ENCODE data around the gene LLGL2.
"Not testable (repeated sequence)": the region's sequence is repeated elsewhere in the genome, so short reads cannot be mapped to it uniquely, and the experiment has no call there.

The LLGL2 gene

GRCh38 chr17:75524970-75525805, at the start of gene LLGL2:
Gene LLGL2, plus strand, starts transcription at chr17:75525697. Its CDS starts 17,730 bp downstream, at chr17:75543427.
- Histone ChIP-seq H3K4me3 (ENCODE audit: low read length) (peak within 1 kb of the TSS; percentile 77), H3K4me1 (ENCODE audit: control insufficient read depth, insufficient read depth, low read length) (peaks cover 2% of the 10 kb centered on the region), H3K36me3 (ENCODE audit: control insufficient read depth, insufficient read depth, low read length) (no peaks in the 10 kb centered on the region), H3K27me3 (ENCODE audit: control insufficient read depth, insufficient read depth, low read length) (no peaks in the 10 kb centered on the region), H3K27ac (ENCODE audit: low read depth, low read length) (no peak within 1 kb of the TSS), H3K9ac (ENCODE audit: low read length) (peak within 1 kb of the TSS; percentile 51)

- peaks cover 21% of the 10 kb centered on the region for H3K4me1 ChIP-seq (ENCODE audit: control insufficient read depth, insufficient read depth, low read length)
- no peaks in the 10 kb centered on the region for H3K27me3 ChIP-seq (ENCODE audit: control insufficient read depth, insufficient read depth, low read length)
- H3K27ac ChIP-seq (ENCODE audit: low read depth, low read length), result peak overlapping the region; percentile 74
- H3K36me3 ChIP-seq (ENCODE audit: control insufficient read depth, insufficient read depth, low read length), result peaks cover 4% of the 10 kb centered on the region
- no peak overlapping the region for H3K9ac ChIP-seq (ENCODE audit: low read length)
- H3K4me3 ChIP-seq (ENCODE audit: low read length), result peak overlapping the region; percentile 40
These were observed 49.6 kb upstream of the LLGL2 start for GRCh38 chr17:75475851-75476250.

- Histone ChIP-seq H3K27ac (ENCODE audit: low read depth, low read length) (peak overlapping the region; percentile 74), H3K4me1 (ENCODE audit: control insufficient read depth, insufficient read depth, low read length) (peaks cover 21% of the 10 kb centered on the region), H3K4me3 (ENCODE audit: low read length) (peak overlapping the region; percentile 50), H3K36me3 (ENCODE audit: control insufficient read depth, insufficient read depth, low read length) (peaks cover 4% of the 10 kb centered on the region), H3K27me3 (ENCODE audit: control insufficient read depth, insufficient read depth, low read length) (no peaks in the 10 kb centered on the region), H3K9ac (ENCODE audit: low read length) (no peak overlapping the region)
These were observed 49.2 kb upstream of the LLGL2 start for GRCh38 chr17:75476271-75476671.

- Histone ChIP-seq H3K36me3 (ENCODE audit: control insufficient read depth, insufficient read depth, low read length) (peaks cover 4% of the 10 kb centered on the region), H3K4me3 (ENCODE audit: low read length) (peak overlapping the region; percentile 50), H3K27ac (ENCODE audit: low read depth, low read length) (peak overlapping the region; percentile 70), H3K9ac (ENCODE audit: low read length) (no peak overlapping the region), H3K4me1 (ENCODE audit: control insufficient read depth, insufficient read depth, low read length) (peaks cover 21% of the 10 kb centered on the region), H3K27me3 (ENCODE audit: control insufficient read depth, insufficient read depth, low read length) (no peaks in the 10 kb centered on the region)
These were observed 48.6 kb upstream of the LLGL2 start for GRCh38 chr17:75476752-75477489.

GRCh38 chr17:75477490-75477862, 48.0 kb upstream of the LLGL2 start:
- H3K9ac ChIP-seq (ENCODE audit: low read length); H3K27ac ChIP-seq (ENCODE audit: low read depth, low read length); H3K27me3 ChIP-seq (ENCODE audit: control insufficient read depth, insufficient read depth, low read length); H3K4me3 ChIP-seq (ENCODE audit: low read length); H3K36me3 ChIP-seq (ENCODE audit: control insufficient read depth, insufficient read depth, low read length): not testable (repeated sequence)
- peaks cover 21% of the 10 kb centered on the region for H3K4me1 ChIP-seq (ENCODE audit: control insufficient read depth, insufficient read depth, low read length)

- Histone ChIP-seq H3K36me3 (ENCODE audit: control insufficient read depth, insufficient read depth, low read length) (no peaks in the 10 kb centered on the region), H3K4me3 (ENCODE audit: low read length) (no peak overlapping the region), H3K27ac (ENCODE audit: low read depth, low read length) (no peak overlapping the region), H3K4me1 (ENCODE audit: control insufficient read depth, insufficient read depth, low read length) (peaks cover 21% of the 10 kb centered on the region), H3K9ac (ENCODE audit: low read length) (no peak overlapping the region), H3K27me3 (ENCODE audit: control insufficient read depth, insufficient read depth, low read length) (no peaks in the 10 kb centered on the region)
These were observed 47.0 kb upstream of the LLGL2 start for GRCh38 chr17:75478508-75478907.

- no peak overlapping the region for H3K9ac ChIP-seq (ENCODE audit: low read length)
- no peaks in the 10 kb centered on the region for H3K36me3 ChIP-seq (ENCODE audit: control insufficient read depth, insufficient read depth, low read length)
- no peaks in the 10 kb centered on the region for H3K27me3 ChIP-seq (ENCODE audit: control insufficient read depth, insufficient read depth, low read length)
- H3K4me1 ChIP-seq (ENCODE audit: control insufficient read depth, insufficient read depth, low read length), result peaks cover 21% of the 10 kb centered on the region
- no peak overlapping the region for H3K4me3 ChIP-seq (ENCODE audit: low read length)
- no peak overlapping the region for H3K27ac ChIP-seq (ENCODE audit: low read depth, low read length)
These were observed 45.2 kb upstream of the LLGL2 start for GRCh38 chr17:75480281-75480680.

GRCh38 chr17:75481194-75482068, 44.1 kb upstream of the LLGL2 start:
- H3K36me3 ChIP-seq (ENCODE audit: control insufficient read depth, insufficient read depth, low read length), result peaks cover 4% of the 10 kb centered on the region
- no peak overlapping the region for H3K4me3 ChIP-seq (ENCODE audit: low read length)
- H3K27ac ChIP-seq (ENCODE audit: low read depth, low read length), result no peak overlapping the region
- H3K4me1 ChIP-seq (ENCODE audit: control insufficient read depth, insufficient read depth, low read length), result peaks cover 11% of the 10 kb centered on the region
- H3K27me3 ChIP-seq (ENCODE audit: control insufficient read depth, insufficient read depth, low read length), result no peaks in the 10 kb centered on the region
- H3K9ac ChIP-seq (ENCODE audit: low read length), result no peak overlapping the region

GRCh38 chr17:75482098-75482942, 43.2 kb upstream of the LLGL2 start:
- no peak overlapping the region for H3K9ac ChIP-seq (ENCODE audit: low read length)

GRCh38 chr17:75485688-75486087, 39.8 kb upstream of the LLGL2 start:
- Histone ChIP-seq H3K4me3 (ENCODE audit: low read length) (no peak overlapping the region), H3K27me3 (ENCODE audit: control insufficient read depth, insufficient read depth, low read length) (no peaks in the 10 kb centered on the region), H3K9ac (ENCODE audit: low read length) (no peak overlapping the region), H3K36me3 (ENCODE audit: control insufficient read depth, insufficient read depth, low read length) (peaks cover 4% of the 10 kb centered on the region), H3K4me1 (ENCODE audit: control insufficient read depth, insufficient read depth, low read length) (no peaks in the 10 kb centered on the region), H3K27ac (ENCODE audit: low read depth, low read length) (no peak overlapping the region)

More at GRCh38 chr17:75482098-75482942, 43.2 kb upstream of the LLGL2 start:
- Histone ChIP-seq H3K27ac (ENCODE audit: low read depth, low read length) (no peak overlapping the region), H3K4me1 (ENCODE audit: control insufficient read depth, insufficient read depth, low read length) (peaks cover 2% of the 10 kb centered on the region), H3K4me3 (ENCODE audit: low read length) (no peak overlapping the region), H3K36me3 (ENCODE audit: control insufficient read depth, insufficient read depth, low read length) (peaks cover 4% of the 10 kb centered on the region), H3K27me3 (ENCODE audit: control insufficient read depth, insufficient read depth, low read length) (no peaks in the 10 kb centered on the region)

GRCh38 chr17:75486151-75486550, 39.3 kb upstream of the LLGL2 start:
- Histone ChIP-seq H3K4me3 (ENCODE audit: low read length) (no peak overlapping the region), H3K36me3 (ENCODE audit: control insufficient read depth, insufficient read depth, low read length) (peaks cover 7% of the 10 kb centered on the region), H3K27me3 (ENCODE audit: control insufficient read depth, insufficient read depth, low read length) (no peaks in the 10 kb centered on the region), H3K27ac (ENCODE audit: low read depth, low read length) (no peak overlapping the region), H3K4me1 (ENCODE audit: control insufficient read depth, insufficient read depth, low read length) (no peaks in the 10 kb centered on the region), H3K9ac (ENCODE audit: low read length) (no peak overlapping the region)
